HG03095 (cell line): ENCODE data around the gene DMGDH.
A peak's percentile ranks its signal among the peaks of the same experiment; 100 is the strongest.
"Not testable (repeated sequence)": the region's sequence is repeated elsewhere in the genome, so short reads cannot be mapped to it uniquely, and the experiment has no call there.

ENCODE experiments used
- ATAC-seq: cut with Tn5 transposase; IDR thresholded peaks from one replicate; pipeline ENCODE4 v1.9.1; 2021; ENCODE audit warnings: moderate library complexity; ENCODE audit not compliant: unreplicated experiment

DMGDH gene

GRCh38 chr5:79014631-79015030 lies 54.8 kb downstream of the DMGDH start:
- ATAC-seq, result no peak

GRCh38 chr5:79011869-79012268 lies 57.6 kb downstream of the DMGDH start:
- ATAC-seq, result no peak

- no peak for ATAC-seq
Observed at GRCh38 chr5:79011219-79011836, 58.1 kb downstream of the DMGDH start.

- ATAC-seq, result no peak
Observed at GRCh38 chr5:79008362-79008761, 61.1 kb downstream of the DMGDH start.

- ATAC-seq, result no peak
Observed at GRCh38 chr5:79007872-79008271, 61.6 kb downstream of the DMGDH start.

- ATAC-seq, result no peak
Observed at GRCh38 chr5:79005936-79006631, 63.4 kb downstream of the DMGDH start.

- no peak for ATAC-seq
Observed at GRCh38 chr5:79005151-79005550, 64.3 kb downstream of the DMGDH start.

GRCh38 chr5:79002374-79002773 lies 67.1 kb downstream of the DMGDH start:
- ATAC-seq, result no peak

GRCh38 chr5:79001471-79001870 lies 68.0 kb downstream of the DMGDH start:
- no peak for ATAC-seq

GRCh38 chr5:78997090-78997489 lies 72.4 kb downstream of the DMGDH start:
- no peak for ATAC-seq

GRCh38 chr5:78995521-78996007 lies 73.9 kb downstream of the DMGDH start:
- no peak for ATAC-seq

GRCh38 chr5:78993165-78993564 lies 76.3 kb downstream of the DMGDH start:
- ATAC-seq, result no peak

- no peak for ATAC-seq
Observed at GRCh38 chr5:78992146-78992545, 77.3 kb downstream of the DMGDH start.

- no peak for ATAC-seq
Observed at GRCh38 chr5:78989080-78989479, 80.4 kb downstream of the DMGDH start.

- peak; percentile 41 for ATAC-seq
Observed at GRCh38 chr5:78985725-78986223, 83.7 kb downstream of the DMGDH start.

GRCh38 chr5:78985116-78985724 lies 84.3 kb downstream of the DMGDH start, which contains the start of gene ARSB:
Gene ARSB, minus strand, starts transcription at chr5:78985310. Its CDS starts 62 bp downstream, at chr5:78985248.
- peak; percentile 42 for ATAC-seq

- peak; percentile 51 for ATAC-seq
Observed at GRCh38 chr5:78984439-78985115, 84.9 kb downstream of the DMGDH start.

- no peak for ATAC-seq
Observed at GRCh38 chr5:78983601-78984438, 85.7 kb downstream of the DMGDH start.

- ATAC-seq, result not testable (repeated sequence)
Observed at GRCh38 chr5:78983194-78983593, 86.3 kb downstream of the DMGDH start.

GRCh38 chr5:78979909-78980308 lies 89.6 kb downstream of the DMGDH start:
- no peak for ATAC-seq
